HEK293 (cell line): ENCODE results near the gene DDX54.

Experiments
- FEZF1 ChIP-seq: fragments of 450-650 bp; formaldehyde crosslinking; IDR thresholded peaks from 2 replicates; pipeline ENCODE4 v1.5.1; 2016; ENCODE audit warnings: missing biosample characterization, missing genetic modification characterization
- GLI4 ChIP-seq: fragments of 450-650 bp; formaldehyde crosslinking; IDR thresholded peaks from 2 replicates; pipeline ENCODE4 v1.5.1; 2016; ENCODE audit warnings: missing biosample characterization, missing genetic modification characterization
- GLIS1 ChIP-seq: fragments of 450-650 bp; formaldehyde crosslinking; IDR thresholded peaks from 2 replicates; pipeline ENCODE4 v1.5.1; 2016; ENCODE audit warnings: missing biosample characterization, missing genetic modification characterization
- KLF1 ChIP-seq: fragments of 450-650 bp; formaldehyde crosslinking; IDR thresholded peaks from 2 replicates; pipeline ENCODE4 v1.5.1; 2016; ENCODE audit warnings: missing biosample characterization, missing genetic modification characterization
- KLF9 ChIP-seq: fragments of 450-650 bp; formaldehyde crosslinking; IDR thresholded peaks from 2 replicates; pipeline ENCODE4 v1.5.1; 2016; ENCODE audit warnings: missing biosample characterization, missing genetic modification characterization, low read depth
- MYNN ChIP-seq: fragments of 450-650 bp; formaldehyde crosslinking; IDR thresholded peaks from 2 replicates; pipeline ENCODE4 v1.5.1; 2016; ENCODE audit warnings: missing biosample characterization, missing genetic modification characterization, borderline replicate concordance
- MZF1 ChIP-seq: fragments of 450-650 bp; formaldehyde crosslinking; IDR thresholded peaks from 2 replicates; pipeline ENCODE4 v1.5.1; 2017; ENCODE audit warnings: missing biosample characterization, missing genetic modification characterization, borderline replicate concordance
- SETDB1 ChIP-seq: IDR thresholded peaks from one replicate; pipeline ENCODE4 v1.6.1; 2017; ENCODE audit warnings: mild to moderate bottlenecking, low read length, moderate library complexity, mixed read lengths; ENCODE audit not compliant: insufficient read length
- YY1 ChIP-seq: fragments of 450-650 bp; formaldehyde crosslinking; IDR thresholded peaks from 2 replicates; pipeline ENCODE4 v1.5.1; 2018; ENCODE audit warnings: missing biosample characterization, missing genetic modification characterization
- YY2 ChIP-seq: fragments of 450-650 bp; formaldehyde crosslinking; IDR thresholded peaks from 2 replicates; pipeline ENCODE4 v1.5.1; 2016; ENCODE audit warnings: missing biosample characterization, missing genetic modification characterization
- ZNF133 ChIP-seq: fragments of 450-650 bp; formaldehyde crosslinking; IDR thresholded peaks from 2 replicates; pipeline ENCODE4 v1.5.1; 2016; ENCODE audit warnings: missing biosample characterization, missing genetic modification characterization
- ZNF138 ChIP-seq: fragments of 450-650 bp; formaldehyde crosslinking; IDR thresholded peaks from 2 replicates; pipeline ENCODE4 v1.5.1; 2016; ENCODE audit warnings: missing biosample characterization, missing genetic modification characterization, borderline replicate concordance
- ZNF19 ChIP-seq: fragments of 450-650 bp; formaldehyde crosslinking; IDR thresholded peaks from 2 replicates; pipeline ENCODE4; 2016; ENCODE audit warnings: missing biosample characterization, missing genetic modification characterization, low read depth
- ZNF24 ChIP-seq: fragments of 450-650 bp; formaldehyde crosslinking; IDR thresholded peaks from 2 replicates; pipeline ENCODE4 v1.5.1; 2016; ENCODE audit warnings: missing biosample characterization, missing genetic modification characterization
- ZNF292 ChIP-seq: fragments of 450-650 bp; formaldehyde crosslinking; IDR thresholded peaks from 2 replicates; pipeline ENCODE4 v1.5.1; 2016; ENCODE audit warnings: low read depth, missing biosample characterization, missing genetic modification characterization, borderline replicate concordance
- ZNF423 ChIP-seq: fragments of 450-650 bp; formaldehyde crosslinking; IDR thresholded peaks from 2 replicates; pipeline ENCODE4 v1.5.1; 2016; ENCODE audit warnings: missing biosample characterization, missing genetic modification characterization
- ZNF426 ChIP-seq: fragments of 450-650 bp; formaldehyde crosslinking; IDR thresholded peaks from 2 replicates; pipeline ENCODE4 v1.5.1; 2017; ENCODE audit warnings: missing biosample characterization, missing genetic modification characterization, mild to moderate bottlenecking, inconsistent platforms, moderate library complexity
- ZNF433 ChIP-seq: fragments of 450-650 bp; formaldehyde crosslinking; IDR thresholded peaks from 2 replicates; pipeline ENCODE4 v1.5.1; 2016; ENCODE audit warnings: missing biosample characterization, missing genetic modification characterization, low read depth
- ZNF514 ChIP-seq: fragments of 450-650 bp; formaldehyde crosslinking; IDR thresholded peaks from 2 replicates; pipeline ENCODE4 v1.5.1; 2016; ENCODE audit warnings: missing biosample characterization, missing genetic modification characterization
- ZNF530 ChIP-seq: fragments of 450-650 bp; formaldehyde crosslinking; IDR thresholded peaks from 2 replicates; pipeline ENCODE4 v1.5.1; 2016; ENCODE audit warnings: low read depth, missing biosample characterization, missing genetic modification characterization
- ZNF555 ChIP-seq: fragments of 450-650 bp; formaldehyde crosslinking; conservative IDR thresholded peaks from 2 replicates; pipeline ENCODE4 v1.5.1; 2017; ENCODE audit warnings: missing biosample characterization, mild to moderate bottlenecking, missing genetic modification characterization, inconsistent platforms
- ZNF624 ChIP-seq: fragments of 450-650 bp; formaldehyde crosslinking; IDR thresholded peaks from 2 replicates; pipeline ENCODE4 v1.5.1; 2017; ENCODE audit warnings: missing biosample characterization, missing genetic modification characterization
- ZNF768 ChIP-seq: fragments of 450-650 bp; formaldehyde crosslinking; IDR thresholded peaks from 2 replicates; pipeline ENCODE4 v1.5.1; 2018; ENCODE audit warnings: missing biosample characterization, mild to moderate bottlenecking, missing genetic modification characterization
- ZSCAN16 ChIP-seq: fragments of 450-650 bp; formaldehyde crosslinking; IDR thresholded peaks from 2 replicates; pipeline ENCODE4 v1.5.1; 2016; ENCODE audit warnings: missing biosample characterization, missing genetic modification characterization
- ZSCAN30 ChIP-seq: fragments of 450-650 bp; IDR thresholded peaks from 2 replicates; pipeline ENCODE4 v1.5.1; 2018; ENCODE audit warnings: missing biosample characterization, mild to moderate bottlenecking, missing genetic modification characterization, moderate library complexity
- TF ChIP-seq, protein P1 (sequence below): fragments of 450-650 bp; formaldehyde crosslinking; conservative IDR thresholded peaks from 2 replicates; pipeline ENCODE4 v1.5.1; 2016; ENCODE audit warnings: low read depth, missing biosample characterization, missing genetic modification characterization
- TF ChIP-seq, protein P2 (sequence below): fragments of 450-650 bp; formaldehyde crosslinking; IDR thresholded peaks from 2 replicates; pipeline ENCODE4 v1.5.1; 2016; ENCODE audit warnings: missing biosample characterization, missing genetic modification characterization
- TF ChIP-seq, protein P3 (sequence below): fragments of 450-650 bp; formaldehyde crosslinking; IDR thresholded peaks from 2 replicates; pipeline ENCODE4 v1.5.1; 2016; ENCODE audit warnings: missing biosample characterization, missing genetic modification characterization
- TF ChIP-seq, protein P4 (sequence below): fragments of 450-650 bp; formaldehyde crosslinking; IDR thresholded peaks from 2 replicates; pipeline ENCODE4 v1.5.1; 2016; ENCODE audit warnings: missing biosample characterization, missing genetic modification characterization
- TF ChIP-seq, protein P5 (sequence below): fragments of 450-650 bp; formaldehyde crosslinking; IDR thresholded peaks from 2 replicates; pipeline ENCODE4 v1.5.1; 2017; ENCODE audit warnings: missing biosample characterization, missing genetic modification characterization

DDX54 gene

DNA sequence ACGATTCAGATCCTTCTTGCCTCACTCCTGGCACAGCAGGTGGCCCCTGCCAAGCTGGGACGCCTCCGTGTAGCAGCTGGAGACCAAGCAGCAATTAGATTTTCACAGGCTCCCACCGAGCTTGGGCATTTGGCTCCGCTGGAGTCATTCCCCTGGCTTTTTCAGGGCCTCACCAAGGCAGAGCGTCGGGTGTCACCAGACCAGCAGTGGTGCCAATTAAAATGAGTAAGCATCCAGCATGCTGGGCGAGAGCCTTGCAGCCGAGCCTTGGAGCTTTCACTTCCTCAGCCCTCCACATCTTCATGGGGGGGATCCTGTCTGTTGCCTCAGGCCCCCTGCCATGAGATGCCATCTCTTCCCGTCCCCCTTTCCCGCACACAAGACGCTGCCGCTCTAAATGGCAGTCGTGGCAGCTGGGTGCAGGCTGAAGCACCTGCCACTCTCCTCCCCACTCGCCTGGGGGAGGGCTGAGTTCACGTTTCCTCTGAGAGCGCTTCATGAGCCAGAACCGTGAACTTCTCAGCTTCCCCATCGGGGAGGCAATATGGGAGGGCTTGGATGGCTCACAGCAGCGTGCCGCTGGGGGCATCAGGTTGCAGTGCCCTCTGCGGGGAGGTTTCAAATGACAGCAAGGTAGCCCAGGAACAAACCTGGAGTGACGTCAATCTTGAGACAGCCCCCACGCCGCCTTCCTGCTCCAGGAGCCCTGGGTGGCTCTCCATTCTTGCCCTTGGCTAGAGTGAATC, 47.7 kb upstream of the DDX54 start (continued):
- TF ChIP-seq, protein P1, sequence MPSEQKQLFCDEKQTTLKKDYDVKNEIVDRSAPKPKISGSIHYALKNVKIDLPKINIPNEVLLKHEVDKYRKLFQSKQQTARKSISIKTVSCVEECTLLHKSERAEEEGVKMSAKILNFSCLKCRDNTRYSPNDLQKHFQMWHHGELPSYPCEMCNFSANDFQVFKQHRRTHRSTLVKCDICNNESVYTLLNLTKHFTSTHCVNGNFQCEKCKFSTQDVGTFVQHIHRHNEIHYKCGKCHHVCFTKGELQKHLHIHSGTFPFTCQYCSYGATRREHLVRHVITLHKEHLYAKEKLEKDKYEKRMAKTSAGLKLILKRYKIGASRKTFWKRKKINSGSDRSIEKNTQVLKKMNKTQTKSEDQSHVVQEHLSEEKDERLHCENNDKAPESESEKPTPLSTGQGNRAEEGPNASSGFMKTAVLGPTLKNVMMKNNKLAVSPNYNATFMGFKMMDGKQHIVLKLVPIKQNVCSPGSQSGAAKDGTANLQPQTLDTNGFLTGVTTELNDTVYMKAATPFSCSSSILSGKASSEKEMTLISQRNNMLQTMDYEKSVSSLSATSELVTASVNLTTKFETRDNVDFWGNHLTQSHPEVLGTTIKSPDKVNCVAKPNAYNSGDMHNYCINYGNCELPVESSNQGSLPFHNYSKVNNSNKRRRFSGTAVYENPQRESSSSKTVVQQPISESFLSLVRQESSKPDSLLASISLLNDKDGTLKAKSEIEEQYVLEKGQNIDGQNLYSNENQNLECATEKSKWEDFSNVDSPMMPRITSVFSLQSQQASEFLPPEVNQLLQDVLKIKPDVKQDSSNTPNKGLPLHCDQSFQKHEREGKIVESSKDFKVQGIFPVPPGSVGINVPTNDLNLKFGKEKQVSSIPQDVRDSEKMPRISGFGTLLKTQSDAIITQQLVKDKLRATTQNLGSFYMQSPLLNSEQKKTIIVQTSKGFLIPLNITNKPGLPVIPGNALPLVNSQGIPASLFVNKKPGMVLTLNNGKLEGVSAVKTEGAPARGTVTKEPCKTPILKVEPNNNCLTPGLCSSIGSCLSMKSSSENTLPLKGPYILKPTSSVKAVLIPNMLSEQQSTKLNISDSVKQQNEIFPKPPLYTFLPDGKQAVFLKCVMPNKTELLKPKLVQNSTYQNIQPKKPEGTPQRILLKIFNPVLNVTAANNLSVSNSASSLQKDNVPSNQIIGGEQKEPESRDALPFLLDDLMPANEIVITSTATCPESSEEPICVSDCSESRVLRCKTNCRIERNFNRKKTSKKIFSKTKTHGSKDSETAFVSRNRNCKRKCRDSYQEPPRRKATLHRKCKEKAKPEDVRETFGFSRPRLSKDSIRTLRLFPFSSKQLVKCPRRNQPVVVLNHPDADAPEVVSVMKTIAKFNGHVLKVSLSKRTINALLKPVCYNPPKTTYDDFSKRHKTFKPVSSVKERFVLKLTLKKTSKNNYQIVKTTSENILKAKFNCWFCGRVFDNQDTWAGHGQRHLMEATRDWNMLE (tag by site-specific recombination) = no peak
- TF ChIP-seq ZSCAN16 (tag by site-specific recombination) = no peak
- TF ChIP-seq ZSCAN30 (tag by site-specific recombination) = no peak
- no peak for TF ChIP-seq ZNF138
- no peak for TF ChIP-seq ZNF292 (tag by site-specific recombination)
- TF ChIP-seq, protein P2, sequence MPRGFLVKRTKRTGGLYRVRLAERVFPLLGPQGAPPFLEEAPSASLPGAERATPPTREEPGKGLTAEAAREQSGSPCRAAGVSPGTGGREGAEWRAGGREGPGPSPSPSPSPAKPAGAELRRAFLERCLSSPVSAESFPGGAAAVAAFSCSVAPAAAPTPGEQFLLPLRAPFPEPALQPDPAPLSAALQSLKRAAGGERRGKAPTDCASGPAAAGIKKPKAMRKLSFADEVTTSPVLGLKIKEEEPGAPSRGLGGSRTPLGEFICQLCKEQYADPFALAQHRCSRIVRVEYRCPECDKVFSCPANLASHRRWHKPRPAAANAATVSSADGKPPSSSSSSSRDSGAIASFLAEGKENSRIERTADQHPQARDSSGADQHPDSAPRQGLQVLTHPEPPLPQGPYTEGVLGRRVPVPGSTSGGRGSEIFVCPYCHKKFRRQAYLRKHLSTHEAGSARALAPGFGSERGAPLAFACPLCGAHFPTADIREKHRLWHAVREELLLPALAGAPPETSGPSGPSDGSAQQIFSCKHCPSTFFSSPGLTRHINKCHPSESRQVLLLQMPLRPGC (tag by site-specific recombination) = no peak
- no peak for TF ChIP-seq ZNF768
- no peak for TF ChIP-seq MZF1 (tag by site-specific recombination)
- no peak for TF ChIP-seq SETDB1
- no peak for TF ChIP-seq ZNF426 (tag by site-specific recombination)
- no peak for TF ChIP-seq ZNF555
- TF ChIP-seq FEZF1 (tag by site-specific recombination) = peak; percentile 34; the same call in 1 of the 2 replicates
- TF ChIP-seq, protein P3, sequence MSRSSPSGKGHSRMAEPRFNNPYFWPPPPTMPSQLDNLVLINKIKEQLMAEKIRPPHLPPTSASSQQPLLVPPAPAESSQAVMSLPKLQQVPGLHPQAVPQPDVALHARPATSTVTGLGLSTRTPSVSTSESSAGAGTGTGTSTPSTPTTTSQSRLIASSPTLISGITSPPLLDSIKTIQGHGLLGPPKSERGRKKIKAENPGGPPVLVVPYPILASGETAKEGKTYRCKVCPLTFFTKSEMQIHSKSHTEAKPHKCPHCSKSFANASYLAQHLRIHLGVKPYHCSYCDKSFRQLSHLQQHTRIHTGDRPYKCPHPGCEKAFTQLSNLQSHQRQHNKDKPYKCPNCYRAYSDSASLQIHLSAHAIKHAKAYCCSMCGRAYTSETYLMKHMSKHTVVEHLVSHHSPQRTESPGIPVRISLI (tag by site-specific recombination) = no peak
- TF ChIP-seq MYNN (tag by site-specific recombination) = no peak
- no peak; the same call in 1 of the 2 replicates for TF ChIP-seq ZNF24 (tag by site-specific recombination)
- TF ChIP-seq ZNF514 (tag by site-specific recombination) = no peak
- no peak for TF ChIP-seq ZNF530 (tag by site-specific recombination)
- TF ChIP-seq ZNF19 (tag by site-specific recombination) = no peak
- TF ChIP-seq ZNF133 (tag by site-specific recombination) = no peak
- no peak for TF ChIP-seq KLF9 (tag by site-specific recombination)
- TF ChIP-seq GLIS1 (tag by site-specific recombination) = peak; percentile 100
- no peak for TF ChIP-seq ZNF433 (tag by site-specific recombination)
- TF ChIP-seq ZNF624 (tag by site-specific recombination) = no peak
- TF ChIP-seq, protein P4, sequence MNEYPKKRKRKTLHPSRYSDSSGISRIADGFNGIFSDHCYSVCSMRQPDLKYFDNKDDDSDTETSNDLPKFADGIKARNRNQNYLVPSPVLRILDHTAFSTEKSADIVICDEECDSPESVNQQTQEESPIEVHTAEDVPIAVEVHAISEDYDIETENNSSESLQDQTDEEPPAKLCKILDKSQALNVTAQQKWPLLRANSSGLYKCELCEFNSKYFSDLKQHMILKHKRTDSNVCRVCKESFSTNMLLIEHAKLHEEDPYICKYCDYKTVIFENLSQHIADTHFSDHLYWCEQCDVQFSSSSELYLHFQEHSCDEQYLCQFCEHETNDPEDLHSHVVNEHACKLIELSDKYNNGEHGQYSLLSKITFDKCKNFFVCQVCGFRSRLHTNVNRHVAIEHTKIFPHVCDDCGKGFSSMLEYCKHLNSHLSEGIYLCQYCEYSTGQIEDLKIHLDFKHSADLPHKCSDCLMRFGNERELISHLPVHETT (tag by site-specific recombination) = peak; percentile 74; the same call in 1 of the 2 replicates
- TF ChIP-seq, protein P5, sequence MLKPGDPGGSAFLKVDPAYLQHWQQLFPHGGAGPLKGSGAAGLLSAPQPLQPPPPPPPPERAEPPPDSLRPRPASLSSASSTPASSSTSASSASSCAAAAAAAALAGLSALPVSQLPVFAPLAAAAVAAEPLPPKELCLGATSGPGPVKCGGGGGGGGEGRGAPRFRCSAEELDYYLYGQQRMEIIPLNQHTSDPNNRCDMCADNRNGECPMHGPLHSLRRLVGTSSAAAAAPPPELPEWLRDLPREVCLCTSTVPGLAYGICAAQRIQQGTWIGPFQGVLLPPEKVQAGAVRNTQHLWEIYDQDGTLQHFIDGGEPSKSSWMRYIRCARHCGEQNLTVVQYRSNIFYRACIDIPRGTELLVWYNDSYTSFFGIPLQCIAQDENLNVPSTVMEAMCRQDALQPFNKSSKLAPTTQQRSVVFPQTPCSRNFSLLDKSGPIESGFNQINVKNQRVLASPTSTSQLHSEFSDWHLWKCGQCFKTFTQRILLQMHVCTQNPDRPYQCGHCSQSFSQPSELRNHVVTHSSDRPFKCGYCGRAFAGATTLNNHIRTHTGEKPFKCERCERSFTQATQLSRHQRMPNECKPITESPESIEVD (tag by site-specific recombination) = no peak
- TF ChIP-seq YY1 (tag by site-specific recombination) = no peak
- TF ChIP-seq YY2 = no peak
- peak; percentile 82 for TF ChIP-seq ZNF423 (tag by site-specific recombination)
- TF ChIP-seq GLI4 (tag by site-specific recombination) = no peak
- TF ChIP-seq KLF1 (tag by site-specific recombination) = no peak
